ENCODE data around the gene CLEC7A. TPM values are rescaled to one million over a fixed set of nuclear protein-coding genes. Genes with fewer than 3 reads are reported as not detected.

Gene CLEC7A
- total RNA-seq, 1 experiment from 2014 or later, result not detected

GRCh38 chr12:10174986-10175614 lies 45.1 kb upstream of the CLEC7A start:
- RAD21 ChIA-PET (ENCODE audit: low non-redundant PET in 1 of 2, low total read pairs in 2 of 2, uncharacterized antibody in 2 of 2, unreplicated experiment in 2 of 2), result no interaction called here
- Histone ChIP-seq H3K4me2 (ENCODE audit: low read length) (no peak overlapping the region), H3K9me3 (ENCODE audit: control insufficient read depth in 1 of 2, insufficient read depth in 1 of 2, low read depth in 1 of 2, low read length in 2 of 2) (no peaks in the 10 kb centered on the region), H3K9me2 (ENCODE audit: insufficient read depth) (no peaks in the 10 kb centered on the region), H3K27me3 (ENCODE audit: insufficient read depth, low read length) (no peaks in the 10 kb centered on the region), H3K4me1 (ENCODE audit: control insufficient read depth in 1 of 2, insufficient read depth in 2 of 2, low read length in 2 of 2) (no peaks in the 10 kb centered on the region), H2AFZ (ENCODE audit: low read depth, low read length, poor library complexity, severe bottlenecking) (no peak overlapping the region), H4K20me1 (ENCODE audit: insufficient read depth) (no peaks in the 10 kb centered on the region), H3K36me3 (ENCODE audit: control insufficient read depth in 1 of 2, insufficient read depth in 2 of 2, low read length in 2 of 2) (no peaks in the 10 kb centered on the region), H3K4me3 (replicated peaks in 1 of 2; ENCODE audit: low read depth in 1 of 2, low read length in 2 of 2) (no peak overlapping the region), H3K27ac (ENCODE audit: low read depth, low read length) (no peak overlapping the region), H3K9ac (ENCODE audit: low read length) (no peak overlapping the region), H3K79me2 (ENCODE audit: insufficient read depth, low read length) (no peaks in the 10 kb centered on the region)
- ATAC-seq (no peak), DNase-seq (ENCODE audit: low read depth, low spot score) (no peak)
- POLR2A ChIA-PET, result no interaction called here
- TF ChIP-seq TCF7L2 (IDR thresholded peaks at IDR 0.05; ENCODE audit: borderline replicate concordance, extremely low read depth, insufficient read depth, insufficient read length), result no peak
- TF ChIP-seq ZFX (IDR thresholded peaks at IDR 0.05), result no peak
- CTCF ChIA-PET, result interaction anchor here (1.0 to 1.4 kb wide), 2 partner anchors 15 to 22 kb away, joined by 3 to 4 read pairs; no protein-coding TSS in a partner anchor
- no TSS peak for BruUV-seq (replicated peaks)
- intact Hi-C loops (cut with micrococcal nuclease), result no loop called here

- Histone ChIP-seq H3K36me3 (ENCODE audit: control insufficient read depth in 1 of 2, insufficient read depth in 2 of 2, low read length in 2 of 2) (no peaks in the 10 kb centered on the region), H3K9me2 (ENCODE audit: insufficient read depth) (no peaks in the 10 kb centered on the region), H3K9ac (ENCODE audit: low read length) (no peak within 1 kb of the TSS), H3K27ac (ENCODE audit: low read depth, low read length) (no peak within 1 kb of the TSS), H3K79me2 (ENCODE audit: insufficient read depth, low read length) (no peaks in the 10 kb centered on the region), H4K20me1 (ENCODE audit: insufficient read depth) (no peaks in the 10 kb centered on the region), H3K27me3 (ENCODE audit: insufficient read depth, low read length) (no peaks in the 10 kb centered on the region), H2AFZ (ENCODE audit: low read depth, low read length, poor library complexity, severe bottlenecking) (no peak within 1 kb of the TSS), H3K4me2 (ENCODE audit: low read length) (no peak within 1 kb of the TSS), H3K9me3 (ENCODE audit: control insufficient read depth in 1 of 2, insufficient read depth in 1 of 2, low read depth in 1 of 2, low read length in 2 of 2) (no peaks in the 10 kb centered on the region), H3K4me3 (replicated peaks in 1 of 2; ENCODE audit: low read depth in 1 of 2, low read length in 2 of 2) (no peak within 1 kb of the TSS), H3K4me1 (ENCODE audit: control insufficient read depth in 1 of 2, insufficient read depth in 2 of 2, low read length in 2 of 2) (no peaks in the 10 kb centered on the region)
- ATAC-seq (no peak), DNase-seq (ENCODE audit: low read depth, low spot score) (no peak)
- ChIA-PET POLR2A (no interaction called here), RAD21 (ENCODE audit: low non-redundant PET in 1 of 2, low total read pairs in 2 of 2, uncharacterized antibody in 2 of 2, unreplicated experiment in 2 of 2) (no interaction called here), CTCF (interaction anchor here (0.7 to 1.2 kb wide), 3 partner anchors 19 to 421 kb away, joined by 3 read pairs; no protein-coding TSS in a partner anchor)
- TF ChIP-seq EZH2 (IDR thresholded peaks at IDR 0.05) (no peak), POLR2A (IDR thresholded peaks at IDR 0.05; ENCODE audit: borderline replicate concordance, extremely low read depth, insufficient read depth, insufficient read length) (no peak), ZBTB33 (IDR thresholded peaks at IDR 0.05; ENCODE audit: extremely low read depth, insufficient replicate concordance, low read length) (no peak), SP1 (IDR thresholded peaks at IDR 0.05; ENCODE audit: low read depth) (no peak), SRF (IDR thresholded peaks at IDR 0.05; ENCODE audit: low read depth) (no peak), CEBPB (IDR thresholded peaks at IDR 0.05; ENCODE audit: low read depth) (no peak), POLR2AphosphoS5 (IDR thresholded peaks at IDR 0.05; ENCODE audit: low read depth, low read length) (no peak), JUND (IDR thresholded peaks at IDR 0.05) (no peak), RAD21 (IDR thresholded peaks at IDR 0.05; ENCODE audit: low read depth) (no peak), CBX3 (IDR thresholded peaks at IDR 0.05; ENCODE audit: low read depth) (no peak)
- intact Hi-C loops (cut with micrococcal nuclease), result no loop called here
- no TSS peak for BruUV-seq (replicated peaks)
These were observed 42.2 kb upstream of the CLEC7A start, which contains the start of gene OLR1 for GRCh38 chr12:10171973-10172728. Gene OLR1 (minus strand): TSS chr12:10172132. CDS start chr12:10172077, 55 bp downstream.
